ENCODE measurements around the gene USH1C.

The USH1C gene

GRCh38 chr11:17462940-17463339 lies 81.3 kb downstream of the USH1C start:
- no peak for TF ChIP-seq FOXP2 (optimal IDR thresholded peaks at IDR 0.05; ENCODE audit: control extremely low read depth, extremely low read length, insufficient read depth)
- no peak for TF ChIP-seq POLR2AphosphoS5 (IDR thresholded peaks at IDR 0.05; ENCODE audit: borderline replicate concordance, low read depth, low read length)
- no peak for TF ChIP-seq EZH2 (IDR thresholded peaks at IDR 0.05)
- no peak overlapping the region for H3K9ac ChIP-seq (ENCODE audit: insufficient read length)
- no peak overlapping the region for H3K27ac ChIP-seq

DNA sequence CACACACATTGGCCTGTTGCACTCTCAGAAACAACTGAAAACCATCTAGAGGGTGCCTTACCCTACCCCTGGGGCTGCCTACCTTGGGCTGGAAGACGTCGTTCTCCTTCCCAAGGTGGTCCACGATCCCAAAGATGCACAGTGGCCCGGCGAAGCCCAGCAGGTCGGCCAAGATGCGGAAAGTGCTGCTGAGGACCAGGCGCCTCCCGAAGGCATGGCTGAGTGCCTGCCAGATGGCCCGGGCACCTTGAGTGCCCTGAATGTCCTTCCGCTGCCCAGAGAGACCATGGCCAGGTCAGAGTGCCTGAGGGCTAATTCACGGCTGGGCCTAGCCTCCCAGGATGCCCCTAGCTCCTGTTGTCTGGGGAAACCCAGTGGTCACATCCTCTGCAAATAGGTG lies 83.8 kb downstream of the USH1C start:
- Histone ChIP-seq H3K4me3 (no peak overlapping the region), H3K36me3 (ENCODE audit: insufficient read depth, low read length) (no peaks in the 10 kb centered on the region), H3K9ac (ENCODE audit: insufficient read length) (no peak overlapping the region), H3K9me3 (ENCODE audit: low read depth, low read length) (no peaks in the 10 kb centered on the region), H3K27ac (no peak overlapping the region)
- TF ChIP-seq FOXP2 (optimal IDR thresholded peaks at IDR 0.05; ENCODE audit: control extremely low read depth, extremely low read length, insufficient read depth), result no peak
- no peak for TF ChIP-seq POLR2AphosphoS5 (IDR thresholded peaks at IDR 0.05; ENCODE audit: borderline replicate concordance, low read depth, low read length)
- TF ChIP-seq EZH2 (IDR thresholded peaks at IDR 0.05), result no peak
- DNase-seq (ENCODE audit: low read depth, low spot score), result no peak

More at GRCh38 chr11:17462940-17463339, 81.3 kb downstream of the USH1C start:
- no peaks in the 10 kb centered on the region for H3K36me3 ChIP-seq (ENCODE audit: insufficient read depth, low read length)
- DNase-seq (ENCODE audit: low read depth, low spot score), result no peak
- H3K4me3 ChIP-seq, result no peak overlapping the region
- H3K9me3 ChIP-seq (ENCODE audit: low read depth, low read length), result no peaks in the 10 kb centered on the region

GRCh38 chr11:17459236-17459896 lies 84.8 kb downstream of the USH1C start:
- TF ChIP-seq POLR2AphosphoS5 (IDR thresholded peaks at IDR 0.05; ENCODE audit: borderline replicate concordance, low read depth, low read length) (no peak), EZH2 (IDR thresholded peaks at IDR 0.05) (no peak), FOXP2 (optimal IDR thresholded peaks at IDR 0.05; ENCODE audit: control extremely low read depth, extremely low read length, insufficient read depth) (no peak)
- DNase-seq (ENCODE audit: low read depth, low spot score), result no peak
- Histone ChIP-seq H3K9me3 (ENCODE audit: low read depth, low read length) (no peaks in the 10 kb centered on the region), H3K9ac (ENCODE audit: insufficient read length) (no peak overlapping the region), H3K27ac (no peak overlapping the region), H3K36me3 (ENCODE audit: insufficient read depth, low read length) (no peaks in the 10 kb centered on the region), H3K4me3 (no peak overlapping the region)

GRCh38 chr11:17458268-17458667 lies 85.9 kb downstream of the USH1C start:
- Histone ChIP-seq H3K36me3 (ENCODE audit: insufficient read depth, low read length) (no peaks in the 10 kb centered on the region), H3K4me3 (no peak overlapping the region), H3K9ac (ENCODE audit: insufficient read length) (no peak overlapping the region), H3K9me3 (ENCODE audit: low read depth, low read length) (no peaks in the 10 kb centered on the region), H3K27ac (no peak overlapping the region)
- no peak for DNase-seq (ENCODE audit: low read depth, low spot score)
- TF ChIP-seq FOXP2 (optimal IDR thresholded peaks at IDR 0.05; ENCODE audit: control extremely low read depth, extremely low read length, insufficient read depth) (no peak), EZH2 (IDR thresholded peaks at IDR 0.05) (no peak), POLR2AphosphoS5 (IDR thresholded peaks at IDR 0.05; ENCODE audit: borderline replicate concordance, low read depth, low read length) (no peak)

DNA sequence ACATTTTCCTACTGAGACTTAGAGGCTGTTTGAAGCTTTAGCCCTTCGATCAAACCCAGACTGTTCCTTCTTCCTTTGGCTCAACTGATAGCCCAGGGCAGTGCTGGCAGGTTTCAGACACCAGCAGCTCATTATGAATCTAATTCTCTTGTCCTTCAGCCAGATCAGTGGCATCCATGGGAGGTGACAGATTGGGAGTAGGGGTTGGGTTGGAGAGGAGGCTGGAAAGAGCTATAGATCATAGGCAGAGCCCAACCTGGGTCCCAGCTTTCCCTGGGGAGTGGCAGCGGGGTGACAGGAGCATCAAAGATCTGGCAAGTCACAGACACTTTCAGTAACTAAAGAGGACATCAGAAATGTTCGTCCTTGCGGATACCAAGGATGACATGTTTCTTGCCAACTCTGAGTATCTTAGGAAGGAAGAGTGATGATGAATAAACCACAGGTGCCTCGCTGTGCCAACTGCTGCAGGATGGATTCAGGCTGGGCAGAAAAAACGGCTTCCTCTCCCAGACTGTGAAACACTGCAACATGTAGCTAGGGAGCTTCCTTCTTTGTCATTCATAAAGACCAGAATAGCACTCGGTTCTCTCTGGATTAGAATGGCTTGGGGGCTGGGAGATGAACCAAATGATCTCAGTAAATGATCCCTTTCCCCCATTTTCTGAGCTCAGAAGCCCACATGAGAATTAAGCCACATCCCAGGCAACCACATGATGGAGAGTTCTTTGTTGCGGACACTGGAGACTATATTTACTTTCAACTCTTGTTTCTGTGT lies 86.6 kb downstream of the USH1C start:
- Histone ChIP-seq H3K9me3 (ENCODE audit: low read depth, low read length) (no peaks in the 10 kb centered on the region), H3K9ac (ENCODE audit: insufficient read length) (no peak overlapping the region), H3K36me3 (ENCODE audit: insufficient read depth, low read length) (no peaks in the 10 kb centered on the region), H3K4me3 (no peak overlapping the region), H3K27ac (no peak overlapping the region)
- TF ChIP-seq EZH2 (IDR thresholded peaks at IDR 0.05) (no peak), FOXP2 (optimal IDR thresholded peaks at IDR 0.05; ENCODE audit: control extremely low read depth, extremely low read length, insufficient read depth) (no peak), POLR2AphosphoS5 (IDR thresholded peaks at IDR 0.05; ENCODE audit: borderline replicate concordance, low read depth, low read length) (no peak)
- DNase-seq (ENCODE audit: low read depth, low spot score), result no peak

DNA sequence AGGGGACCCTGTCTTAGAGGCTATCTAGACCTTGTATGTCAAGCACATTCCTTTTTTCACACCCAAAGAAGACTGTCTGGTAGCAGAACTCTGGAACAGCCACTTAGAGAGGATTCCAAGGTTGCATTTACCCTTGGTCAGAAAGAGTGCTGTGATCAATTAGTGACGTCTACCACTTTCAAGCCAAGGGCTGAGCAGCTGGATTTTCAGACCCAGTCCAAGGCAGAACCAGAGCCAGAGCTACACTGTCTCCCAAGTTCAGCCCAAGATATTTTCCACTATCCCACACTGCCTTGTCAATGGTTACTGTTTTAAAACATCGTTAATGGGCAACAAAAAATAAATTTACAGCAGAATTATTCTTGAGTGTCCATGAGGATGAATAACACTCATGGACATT lies 91.5 kb downstream of the USH1C start:
- Histone ChIP-seq H3K4me3 (no peak overlapping the region), H3K27ac (no peak overlapping the region), H3K36me3 (ENCODE audit: insufficient read depth, low read length) (no peaks in the 10 kb centered on the region), H3K9ac (ENCODE audit: insufficient read length) (no peak overlapping the region), H3K9me3 (ENCODE audit: low read depth, low read length) (no peaks in the 10 kb centered on the region)
- no peak for DNase-seq (ENCODE audit: low read depth, low spot score)
- no peak for TF ChIP-seq POLR2AphosphoS5 (IDR thresholded peaks at IDR 0.05; ENCODE audit: borderline replicate concordance, low read depth, low read length)
- no peak for TF ChIP-seq FOXP2 (optimal IDR thresholded peaks at IDR 0.05; ENCODE audit: control extremely low read depth, extremely low read length, insufficient read depth)
- TF ChIP-seq EZH2 (IDR thresholded peaks at IDR 0.05), result no peak

- Histone ChIP-seq H3K9me3 (ENCODE audit: low read depth, low read length) (no peaks in the 10 kb centered on the region), H3K4me3 (no peak overlapping the region), H3K36me3 (ENCODE audit: insufficient read depth, low read length) (no peaks in the 10 kb centered on the region), H3K9ac (ENCODE audit: insufficient read length) (no peak overlapping the region), H3K27ac (no peak overlapping the region)
- TF ChIP-seq POLR2AphosphoS5 (IDR thresholded peaks at IDR 0.05; ENCODE audit: borderline replicate concordance, low read depth, low read length), result no peak
- TF ChIP-seq FOXP2 (optimal IDR thresholded peaks at IDR 0.05; ENCODE audit: control extremely low read depth, extremely low read length, insufficient read depth), result no peak
- TF ChIP-seq EZH2 (IDR thresholded peaks at IDR 0.05), result no peak
- DNase-seq (ENCODE audit: low read depth, low spot score), result no peak
These were observed 95.1 kb downstream of the USH1C start for GRCh38 chr11:17449158-17449557.

DNA sequence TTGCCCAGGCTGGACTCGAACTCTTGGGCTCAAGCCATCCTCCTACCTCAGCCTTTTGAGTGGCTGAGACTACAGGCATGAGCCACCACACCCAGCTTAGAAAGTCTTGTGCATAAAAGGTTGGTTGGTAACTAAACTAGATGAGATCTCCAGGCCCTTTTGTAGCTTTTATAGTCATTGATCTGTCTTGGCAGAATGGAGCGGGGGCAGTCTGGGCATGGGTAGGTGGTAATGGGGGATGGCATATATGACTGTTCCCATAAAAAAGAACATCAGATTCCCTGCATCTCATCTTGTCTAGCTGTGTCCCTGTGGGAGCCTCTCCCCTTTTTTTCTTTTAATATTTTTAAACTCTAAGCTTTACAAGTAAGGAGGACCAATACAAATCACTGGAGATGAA lies 97.7 kb downstream of the USH1C start:
- no peak for DNase-seq (ENCODE audit: low read depth, low spot score)
- no peak overlapping the region for H3K4me3 ChIP-seq
- TF ChIP-seq FOXP2 (optimal IDR thresholded peaks at IDR 0.05; ENCODE audit: control extremely low read depth, extremely low read length, insufficient read depth) (no peak), POLR2AphosphoS5 (IDR thresholded peaks at IDR 0.05; ENCODE audit: borderline replicate concordance, low read depth, low read length) (no peak), EZH2 (IDR thresholded peaks at IDR 0.05) (no peak)
- H3K27ac ChIP-seq, result no peak overlapping the region
- no peaks in the 10 kb centered on the region for H3K9me3 ChIP-seq (ENCODE audit: low read depth, low read length)
- H3K9ac ChIP-seq (ENCODE audit: insufficient read length), result no peak overlapping the region
- no peaks in the 10 kb centered on the region for H3K36me3 ChIP-seq (ENCODE audit: insufficient read depth, low read length)
